DMS153 (cell line): ENCODE measurements around the gene POU2AF1.

ENCODE experiments used
- DNase-seq: peaks from one replicate; lab custom pipeline; 2025; lab: John Stamatoyannopoulos, UW

POU2AF1 gene

GRCh38 chr11:111387363-111387762, 8.3 kb upstream of the POU2AF1 start:
- DNase-seq: peak; percentile 90

- no peak for DNase-seq
These were observed 7.6 kb upstream of the POU2AF1 start for GRCh38 chr11:111386611-111387150.

- DNase-seq: no peak
These were observed 5.4 kb upstream of the POU2AF1 start for GRCh38 chr11:111384494-111384893.

- DNase-seq: no peak
These were observed 3.4 kb upstream of the POU2AF1 start for GRCh38 chr11:111382451-111382850.

GRCh38 chr11:111379602-111380136, 594 bp upstream of the POU2AF1 start:
- DNase-seq: no peak

- DNase-seq: no peak
These were observed 752 bp downstream of the POU2AF1 start for GRCh38 chr11:111378185-111378860.

GRCh38 chr11:111376181-111376871, 2.7 kb downstream of the POU2AF1 start:
- DNase-seq: no peak

GRCh38 chr11:111373590-111373989, 5.5 kb downstream of the POU2AF1 start:
- DNase-seq: no peak

- DNase-seq: peak; percentile 67
These were observed 6.5 kb downstream of the POU2AF1 start for GRCh38 chr11:111372538-111372937.

GRCh38 chr11:111370902-111371578, 8.0 kb downstream of the POU2AF1 start:
- no peak for DNase-seq

- DNase-seq: no peak
These were observed 8.7 kb downstream of the POU2AF1 start for GRCh38 chr11:111370270-111370901.

- no peak for DNase-seq
These were observed 10.9 kb downstream of the POU2AF1 start for GRCh38 chr11:111368285-111368560.

GRCh38 chr11:111367411-111368284, 11.4 kb downstream of the POU2AF1 start:
- no peak for DNase-seq

- DNase-seq: no peak
These were observed 12.3 kb downstream of the POU2AF1 start for GRCh38 chr11:111366560-111367410.

GRCh38 chr11:111365722-111366559, 13.1 kb downstream of the POU2AF1 start:
- DNase-seq: no peak

- no peak for DNase-seq
These were observed 14.6 kb downstream of the POU2AF1 start for GRCh38 chr11:111364503-111364902.

- no peak for DNase-seq
These were observed 15.1 kb downstream of the POU2AF1 start for GRCh38 chr11:111363985-111364384.

- no peak for DNase-seq
These were observed 16.1 kb downstream of the POU2AF1 start for GRCh38 chr11:111362887-111363411.

- DNase-seq: no peak
These were observed 17.2 kb downstream of the POU2AF1 start for GRCh38 chr11:111361874-111362273.
